B cell (primary cell): Measurements from ENCODE around the gene PDPN. TPM values are rescaled to one million over a fixed set of nuclear protein-coding genes. Genes with fewer than 3 reads are reported as not detected.

Source experiments
- ATAC-seq: fragments of 200-7000 bp; cut with Tn5 transposase; one replicate; pipeline ENCODE4 v1.10.0; 2021; ENCODE audit warnings: low read depth, mild to moderate bottlenecking, moderate number of reproducible peaks, moderate library complexity
- CTCF ChIA-PET: fragments of 350-600 bp; sonication (Branson Sonifier 250); formaldehyde crosslinking; loops from one replicate; lab custom pipeline; 2021; ENCODE audit warnings: antibody characterized with exemption, inconsistent platforms; lab: Charles Lee
- POLR2A ChIA-PET: fragments of 350-600 bp; sonication (Branson Sonifier 250); formaldehyde crosslinking; loops from one replicate; lab custom pipeline; 2021; ENCODE audit warnings: antibody characterized with exemption; lab: Charles Lee
- DNase-seq: peaks from one replicate; pipeline ENCODE4 v3.0.0; 2013
- H2AFZ ChIP-seq: 2 replicates; pipeline ENCODE4 v1.6.1; 2012; ENCODE audit warnings: mild to moderate bottlenecking, low read depth, low read length; ENCODE audit not compliant: insufficient read depth, poor library complexity, severe bottlenecking
- H3K27ac ChIP-seq, 2 donors: 1 replicate in 1 of 2; 2 replicates in 1 of 2; pipeline ENCODE4 v1.5.1; 2012 to 2013; ENCODE audit warnings: low read length in 2 of 2, mild to moderate bottlenecking in 2 of 2, moderate library complexity in 1 of 2
- H3K27me3 ChIP-seq, 4 experiments: fragments of 200-600 bp in 1 of 4; sonication (generic) in 1 of 4; replicated peaks in 1 of 4; 1 replicate in 2 of 4; 2 replicates in 2 of 4; pipeline versions ENCODE4 v1.6.1 to v1.7.0; 2013 to 2016; ENCODE audit warnings: low read length in 3 of 4, mild to moderate bottlenecking in 2 of 4, mixed read lengths in 1 of 4, moderate library complexity in 1 of 4; ENCODE audit not compliant: insufficient read depth in 4 of 4, control insufficient read depth in 3 of 4; ENCODE audit errors: control extremely low read depth in 1 of 4
- H3K36me3 ChIP-seq, 2 experiments: replicated peaks in 1 of 2; 1 replicate in 1 of 2; 2 replicates in 1 of 2; pipeline versions ENCODE4 v1.6.1 to v1.7.1; 2013; ENCODE audit warnings: low read length in 1 of 2; ENCODE audit not compliant: insufficient read depth in 2 of 2, control insufficient read depth in 1 of 2; ENCODE audit errors: control extremely low read depth in 1 of 2, extremely low read depth in 1 of 2
- H3K4me1 ChIP-seq, 2 donors: fragments of 200-600 bp in 1 of 2; sonication (generic) in 1 of 2; 1 replicate in 1 of 2; 2 replicates in 1 of 2; pipeline versions ENCODE4 v1.5.1 to v1.6.1; 2013 to 2017; ENCODE audit warnings: low read length in 2 of 2; ENCODE audit not compliant: control insufficient read depth in 2 of 2, insufficient read depth in 2 of 2
- H3K4me2 ChIP-seq: replicated peaks from 2 replicates; pipeline ENCODE3; 2012; ENCODE audit warnings: mild to moderate bottlenecking, low read depth, low read length; ENCODE audit not compliant: poor library complexity, severe bottlenecking
- H3K4me3 ChIP-seq, 5 experiments: fragments of 200-600 bp in 1 of 5; sonication (generic) in 1 of 5; 1 replicate in 3 of 5; 2 replicates in 2 of 5; pipeline versions ENCODE4 v1.5.1 to v1.7.0; 2011 to 2016; ENCODE audit warnings: low read length in 4 of 5, mild to moderate bottlenecking in 4 of 5, low read depth in 2 of 5, control low read depth in 1 of 5, moderate library complexity in 1 of 5; ENCODE audit not compliant: insufficient read depth in 1 of 5; ENCODE audit errors: control extremely low read depth in 1 of 5, extremely low read depth in 1 of 5
- H3K79me2 ChIP-seq: fragments of 200-600 bp; sonication (generic); one replicate; pipeline ENCODE4 v1.6.0; 2016; ENCODE audit warnings: low read length; ENCODE audit not compliant: control insufficient read depth, insufficient read depth
- H3K9ac ChIP-seq: fragments of 200-600 bp; sonication (generic); 2 replicates; pipeline ENCODE4 v1.6.1; 2017; ENCODE audit warnings: mild to moderate bottlenecking, low read length, moderate library complexity
- H3K9me3 ChIP-seq, 3 donors: one replicate each; pipeline versions ENCODE4 v1.6.1 to v1.7.1; 2013; ENCODE audit warnings: low read length in 2 of 3; ENCODE audit not compliant: control insufficient read depth in 2 of 3, insufficient read depth in 1 of 3; ENCODE audit errors: control extremely low read depth in 1 of 3
- H4K20me1 ChIP-seq: 2 replicates; pipeline ENCODE4 v1.6.0; 2012; ENCODE audit warnings: mild to moderate bottlenecking, low read length; ENCODE audit not compliant: insufficient read depth, control insufficient read depth, poor library complexity, severe bottlenecking
- H3K27ac Mint-ChIP-seq: one replicate; pipeline ENCODE4 v1.8.0; 2021; ENCODE audit warnings: mixed read lengths
- H3K27me3 Mint-ChIP-seq: one replicate; pipeline ENCODE4 v1.8.0; 2021; ENCODE audit warnings: mixed read lengths
- H3K4me1 Mint-ChIP-seq: one replicate; pipeline ENCODE4 v1.8.0; 2021; ENCODE audit warnings: mixed read lengths
- H3K4me3 Mint-ChIP-seq: one replicate; pipeline ENCODE4 v1.8.0; 2021; ENCODE audit warnings: mixed read lengths
- H3K9me3 Mint-ChIP-seq: one replicate; pipeline ENCODE4 v1.8.0; 2022; ENCODE audit warnings: mixed read lengths; ENCODE audit not compliant: insufficient read depth
- EZH2 ChIP-seq: IDR thresholded peaks from 2 replicates; pipeline ENCODE4 v1.6.1; 2012; ENCODE audit warnings: borderline replicate concordance, low read depth, mild to moderate bottlenecking, moderate library complexity, low read length; ENCODE audit not compliant: insufficient read depth, poor library complexity, severe bottlenecking
- WGBS: methylation state at CpG from one replicate; pipeline ENCODE4 v1.1.5; 2013; ENCODE audit warnings: missing lambda C conversion rate; ENCODE audit not compliant: insufficient coverage; 5-methylcytosine and 5-hydroxymethylcytosine counted together
- intact Hi-C: fragments of 100-400 bp; cut with micrococcal nuclease; formaldehyde crosslinking; loops from one replicate; pipeline ENCODE4 v1.10.0; 2022
- polyA plus RNA-seq: library from polyadenylated mRNA; depleted of rRNA; stranded (reverse); fragments of >200 nt; gene quantifications from 2 replicates; pipeline ENCODE4 v1.2.3, GENCODE V29; 2012
- total RNA-seq, 2 donors: library from RNA; stranded (reverse); fragments of 120-200 nt in 1 of 2; gene quantifications; 1 replicate in 1 of 2; 2 replicates in 1 of 2; pipeline versions ENCODE4 v1.2.3 to v1.2.4, GENCODE V29; 2013 to 2022
- TF ChIP-seq, protein P1 (sequence below): fragments of 200-600 bp; IDR thresholded peaks from one replicate; pipeline ENCODE4 v1.8.0; 2022; ENCODE audit warnings: antibody characterized with exemption, mild to moderate bottlenecking

The PDPN gene
- total and polyA plus RNA-seq, 2 donors (not counting 1 experiment from before 2014, with no cell fraction given), result not detected

DNA sequence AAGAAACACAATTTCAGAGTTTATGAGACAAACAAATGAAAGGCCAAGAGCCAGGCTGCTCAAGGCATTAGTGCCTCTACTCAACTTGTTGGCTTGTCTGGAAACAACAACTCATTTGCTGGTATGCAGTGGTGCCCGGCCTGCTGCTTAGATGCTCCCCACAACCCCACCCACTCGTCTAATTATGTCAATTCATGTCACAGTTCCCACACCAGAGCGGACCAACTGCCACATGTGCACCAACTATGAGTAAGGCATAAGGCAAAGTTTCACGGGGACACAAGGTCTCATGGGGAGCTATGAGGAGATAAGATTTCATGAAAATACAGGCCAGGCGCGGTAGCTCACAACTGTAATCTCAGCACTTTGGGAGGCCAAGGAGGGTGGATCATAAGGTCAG, 35.4 kb upstream of the PDPN start:
- DNase-seq (no peak), ATAC-seq (no peak)
- POLR2A ChIA-PET, result no interaction called here
- 100% methylated on average over 2 of the region's 6 CpGs for WGBS
- no peak overlapping the region for H3K9ac ChIP-seq
- no peaks in the 10 kb centered on the region for H3K27me3 ChIP-seq
- no peaks in the 10 kb centered on the region for H3K4me1 ChIP-seq
- H3K79me2 ChIP-seq, result no peaks in the 10 kb centered on the region
- H3K9me3 Mint-ChIP-seq, result no peaks in the 10 kb centered on the region
- H3K4me3 Mint-ChIP-seq, result no peak overlapping the region
- no peak overlapping the region for H2AFZ ChIP-seq
- H3K9me3 ChIP-seq, result no peaks in the 10 kb centered on the region
- CTCF ChIA-PET, result interaction anchor here (1.6 kb wide), 1 partner anchor 9 kb away, joined by 3 read pairs; no protein-coding TSS in a partner anchor
- H3K4me3 ChIP-seq, result no peak overlapping the region
- peaks cover 22% of the 10 kb centered on the region for H3K27me3 Mint-ChIP-seq
- no peak overlapping the region for H3K27ac Mint-ChIP-seq
- H3K27ac ChIP-seq, result no peak overlapping the region
- no peaks in the 10 kb centered on the region for H3K4me1 Mint-ChIP-seq
- no peak overlapping the region for H3K4me2 ChIP-seq
- H4K20me1 ChIP-seq, result no peaks in the 10 kb centered on the region
- H3K36me3 ChIP-seq, result no peaks in the 10 kb centered on the region
- TF ChIP-seq EZH2, result no peak
- TF ChIP-seq, protein P1, sequence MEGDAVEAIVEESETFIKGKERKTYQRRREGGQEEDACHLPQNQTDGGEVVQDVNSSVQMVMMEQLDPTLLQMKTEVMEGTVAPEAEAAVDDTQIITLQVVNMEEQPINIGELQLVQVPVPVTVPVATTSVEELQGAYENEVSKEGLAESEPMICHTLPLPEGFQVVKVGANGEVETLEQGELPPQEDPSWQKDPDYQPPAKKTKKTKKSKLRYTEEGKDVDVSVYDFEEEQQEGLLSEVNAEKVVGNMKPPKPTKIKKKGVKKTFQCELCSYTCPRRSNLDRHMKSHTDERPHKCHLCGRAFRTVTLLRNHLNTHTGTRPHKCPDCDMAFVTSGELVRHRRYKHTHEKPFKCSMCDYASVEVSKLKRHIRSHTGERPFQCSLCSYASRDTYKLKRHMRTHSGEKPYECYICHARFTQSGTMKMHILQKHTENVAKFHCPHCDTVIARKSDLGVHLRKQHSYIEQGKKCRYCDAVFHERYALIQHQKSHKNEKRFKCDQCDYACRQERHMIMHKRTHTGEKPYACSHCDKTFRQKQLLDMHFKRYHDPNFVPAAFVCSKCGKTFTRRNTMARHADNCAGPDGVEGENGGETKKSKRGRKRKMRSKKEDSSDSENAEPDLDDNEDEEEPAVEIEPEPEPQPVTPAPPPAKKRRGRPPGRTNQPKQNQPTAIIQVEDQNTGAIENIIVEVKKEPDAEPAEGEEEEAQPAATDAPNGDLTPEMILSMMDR, result no peak
- intact Hi-C loops, result no loop called here

- Histone ChIP-seq H3K27me3 (no peaks in the 10 kb centered on the region), H3K36me3 (no peaks in the 10 kb centered on the region), H3K9ac (no peak overlapping the region), H4K20me1 (no peaks in the 10 kb centered on the region), H3K79me2 (no peaks in the 10 kb centered on the region), H3K4me1 (no peaks in the 10 kb centered on the region), H3K9me3 (no peaks in the 10 kb centered on the region), H3K27ac (no peak overlapping the region), H3K4me3 (no peak overlapping the region), H3K4me2 (no peak overlapping the region), H2AFZ (no peak overlapping the region)
- Mint-ChIP-seq H3K4me1 (no peaks in the 10 kb centered on the region), H3K27me3 (peaks cover 22% of the 10 kb centered on the region), H3K9me3 (no peaks in the 10 kb centered on the region), H3K4me3 (no peak overlapping the region), H3K27ac (no peak overlapping the region)
- 100% methylated on average over 1 of the region's 6 CpGs for WGBS
- ChIA-PET CTCF (no interaction called here), POLR2A (no interaction called here)
- TF ChIP-seq, protein P1, result no peak
- no peak for TF ChIP-seq EZH2
- ATAC-seq, result no peak
- no peak for DNase-seq
- intact Hi-C loops, result no loop called here
These were observed 34.6 kb upstream of the PDPN start for GRCh38 chr1:13549021-13549420.
